ENCODE measurements around the gene TMEM150B. TPM values are rescaled to one million over a fixed set of nuclear protein-coding genes. Genes with fewer than 3 reads are reported as not detected.

The TMEM150B gene
- polyA plus RNA-seq, 1 of the 3 experiments (the other 2 are of a cell fraction), result not detected

DNA sequence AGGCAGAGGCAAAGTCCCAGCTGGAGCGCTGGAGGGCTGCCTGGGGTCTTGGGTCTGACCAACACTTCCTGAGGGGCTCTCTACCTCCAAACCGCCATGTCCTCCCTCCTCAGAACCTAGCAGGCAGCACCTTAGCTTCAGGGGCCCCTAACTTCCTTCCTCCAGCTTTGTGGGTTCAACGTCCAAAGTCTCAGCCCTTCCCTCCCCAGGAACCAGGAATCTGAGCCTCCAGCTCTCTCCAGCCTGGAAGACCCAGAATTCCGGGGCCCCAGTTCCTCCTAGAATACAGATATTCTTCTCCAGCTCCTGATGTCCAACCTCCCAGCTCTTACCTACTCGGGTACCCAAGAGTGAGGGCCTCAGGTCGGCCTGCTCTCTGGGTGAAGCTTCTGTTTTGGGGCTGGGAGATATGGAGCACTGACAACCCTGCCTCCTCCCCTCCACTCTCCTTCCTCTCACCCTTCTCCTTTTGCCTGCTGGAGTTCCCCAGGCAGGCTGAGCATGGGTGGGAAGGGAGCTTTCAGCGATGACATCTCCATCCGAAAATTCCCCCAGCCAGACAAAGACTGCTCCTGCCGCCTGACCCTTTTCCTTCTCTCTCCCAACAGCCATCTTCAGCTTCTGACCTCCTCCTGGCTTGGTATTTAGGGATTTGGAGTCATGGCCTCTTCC lies 3.5 kb downstream of the TMEM150B start:
- no peak overlapping the region for H3K4me2 ChIP-seq
- no peak overlapping the region for H3K27ac ChIP-seq (ENCODE audit: low read depth in 2 of 2, low read length in 1 of 2)
- no peaks in the 10 kb centered on the region for H3K9me2 ChIP-seq
- no peak overlapping the region for H3K9ac ChIP-seq
- no peaks in the 10 kb centered on the region for H3K4me1 ChIP-seq (ENCODE audit: control insufficient read depth in 1 of 2, insufficient read depth in 2 of 2, low read depth in 1 of 2, low read length in 1 of 2)
- no peaks in the 10 kb centered on the region for H3K9me3 ChIP-seq
- DNase-seq, result no peak
- no peaks in the 10 kb centered on the region for H3K79me2 ChIP-seq (ENCODE audit: insufficient read depth)
- H4K20me1 ChIP-seq (ENCODE audit: insufficient read depth), result no peaks in the 10 kb centered on the region
- no peak overlapping the region for H2AFZ ChIP-seq (ENCODE audit: low read depth)
- no peaks in the 10 kb centered on the region for H3K36me3 ChIP-seq (replicated peaks in 1 of 2; ENCODE audit: control insufficient read depth in 1 of 2, insufficient read depth in 2 of 2, low read length in 1 of 2)
- no peaks in the 10 kb centered on the region for H3F3A ChIP-seq (replicated peaks; ENCODE audit: insufficient read depth)
- H3K27me3 ChIP-seq (ENCODE audit: insufficient read depth), result no peaks in the 10 kb centered on the region
- 67% methylated on average over 9 of the region's 9 CpGs for WGBS (ENCODE audit: low lambda C conversion rate)
- no peak overlapping the region for H3K4me3 ChIP-seq (ENCODE audit: low read depth in 2 of 2, low read length in 1 of 2)
- CTCF ChIA-PET, result interaction anchor here (0.8 to 3.1 kb wide), 5 partner anchors 17 to 180 kb away, joined by 3 to 21 read pairs (median 3); no protein-coding TSS in a partner anchor
- TF ChIP-seq MXI1 (IDR thresholded peaks at IDR 0.05; ENCODE audit: low read depth, low read length), result no peak
- TF ChIP-seq FOXJ3 (CRISPR knock-in tag; IDR thresholded peaks at IDR 0.05), result no peak
- TF ChIP-seq GABPA (IDR thresholded peaks at IDR 0.05; ENCODE audit: low read depth), result no peak
- TF ChIP-seq, protein P1, sequence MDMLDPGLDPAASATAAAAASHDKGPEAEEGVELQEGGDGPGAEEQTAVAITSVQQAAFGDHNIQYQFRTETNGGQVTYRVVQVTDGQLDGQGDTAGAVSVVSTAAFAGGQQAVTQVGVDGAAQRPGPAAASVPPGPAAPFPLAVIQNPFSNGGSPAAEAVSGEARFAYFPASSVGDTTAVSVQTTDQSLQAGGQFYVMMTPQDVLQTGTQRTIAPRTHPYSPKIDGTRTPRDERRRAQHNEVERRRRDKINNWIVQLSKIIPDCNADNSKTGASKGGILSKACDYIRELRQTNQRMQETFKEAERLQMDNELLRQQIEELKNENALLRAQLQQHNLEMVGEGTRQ (IDR thresholded peaks at IDR 0.05; ENCODE audit: borderline replicate concordance, low read depth, low read length), result no peak
- no peak for TF ChIP-seq FOSL2 (IDR thresholded peaks at IDR 0.05; ENCODE audit: borderline replicate concordance, low read depth)
- TF ChIP-seq, protein P2, sequence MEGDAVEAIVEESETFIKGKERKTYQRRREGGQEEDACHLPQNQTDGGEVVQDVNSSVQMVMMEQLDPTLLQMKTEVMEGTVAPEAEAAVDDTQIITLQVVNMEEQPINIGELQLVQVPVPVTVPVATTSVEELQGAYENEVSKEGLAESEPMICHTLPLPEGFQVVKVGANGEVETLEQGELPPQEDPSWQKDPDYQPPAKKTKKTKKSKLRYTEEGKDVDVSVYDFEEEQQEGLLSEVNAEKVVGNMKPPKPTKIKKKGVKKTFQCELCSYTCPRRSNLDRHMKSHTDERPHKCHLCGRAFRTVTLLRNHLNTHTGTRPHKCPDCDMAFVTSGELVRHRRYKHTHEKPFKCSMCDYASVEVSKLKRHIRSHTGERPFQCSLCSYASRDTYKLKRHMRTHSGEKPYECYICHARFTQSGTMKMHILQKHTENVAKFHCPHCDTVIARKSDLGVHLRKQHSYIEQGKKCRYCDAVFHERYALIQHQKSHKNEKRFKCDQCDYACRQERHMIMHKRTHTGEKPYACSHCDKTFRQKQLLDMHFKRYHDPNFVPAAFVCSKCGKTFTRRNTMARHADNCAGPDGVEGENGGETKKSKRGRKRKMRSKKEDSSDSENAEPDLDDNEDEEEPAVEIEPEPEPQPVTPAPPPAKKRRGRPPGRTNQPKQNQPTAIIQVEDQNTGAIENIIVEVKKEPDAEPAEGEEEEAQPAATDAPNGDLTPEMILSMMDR (IDR thresholded peaks at IDR 0.05), result no peak
- no peak for TF ChIP-seq NFIC (IDR thresholded peaks at IDR 0.05; ENCODE audit: borderline replicate concordance)
- TF ChIP-seq TEAD4 (IDR thresholded peaks at IDR 0.05; ENCODE audit: borderline replicate concordance, insufficient read depth), result no peak
- no peak for TF ChIP-seq RAD21 (IDR thresholded peaks at IDR 0.05; ENCODE audit: low read length)
- no peak for TF ChIP-seq ELF1 (IDR thresholded peaks at IDR 0.05)
- no peak for TF ChIP-seq MEF2A (IDR thresholded peaks at IDR 0.05; ENCODE audit: borderline replicate concordance, low read depth)
- TF ChIP-seq EP300 (IDR thresholded peaks at IDR 0.05; ENCODE audit: borderline replicate concordance in 1 of 2, low read depth in 1 of 2, low read length in 1 of 2), result no peak
- TF ChIP-seq SMC3 (IDR thresholded peaks at IDR 0.05; ENCODE audit: low read depth, low read length), result no peak
- TF ChIP-seq, protein P3, sequence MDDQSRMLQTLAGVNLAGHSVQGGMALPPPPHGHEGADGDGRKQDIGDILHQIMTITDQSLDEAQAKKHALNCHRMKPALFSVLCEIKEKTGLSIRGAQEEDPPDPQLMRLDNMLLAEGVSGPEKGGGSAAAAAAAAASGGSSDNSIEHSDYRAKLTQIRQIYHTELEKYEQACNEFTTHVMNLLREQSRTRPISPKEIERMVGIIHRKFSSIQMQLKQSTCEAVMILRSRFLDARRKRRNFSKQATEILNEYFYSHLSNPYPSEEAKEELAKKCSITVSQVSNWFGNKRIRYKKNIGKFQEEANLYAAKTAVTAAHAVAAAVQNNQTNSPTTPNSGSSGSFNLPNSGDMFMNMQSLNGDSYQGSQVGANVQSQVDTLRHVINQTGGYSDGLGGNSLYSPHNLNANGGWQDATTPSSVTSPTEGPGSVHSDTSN (IDR thresholded peaks at IDR 0.05), result no peak
- TF ChIP-seq YY1 (IDR thresholded peaks at IDR 0.05; ENCODE audit: low read depth), result no peak
- TF ChIP-seq JUND (IDR thresholded peaks at IDR 0.05), result no peak
- TF ChIP-seq SIN3A (IDR thresholded peaks at IDR 0.05; ENCODE audit: borderline replicate concordance, low read depth, low read length), result no peak
- no peak for TF ChIP-seq GATA2 (CRISPR knock-in tag; IDR thresholded peaks at IDR 0.05)
- no peak for TF ChIP-seq NRF1 (IDR thresholded peaks at IDR 0.05; ENCODE audit: low read depth, low read length)
- POLR2A ChIA-PET, result interaction anchor here (1.0 to 1.3 kb wide), 3 partner anchors 8 to 62 kb away, joined by 3 to 4 read pairs (median 3); no protein-coding TSS in a partner anchor
